Measurements from ENCODE around the gene CRYBG3.

GRCh38 chr3:97848779-97849178 is 27.0 kb downstream of the CRYBG3 start:
- TF ChIP-seq EGR1 (IDR thresholded peaks at IDR 0.05) (no peak), TEAD4 (IDR thresholded peaks at IDR 0.05) (no peak), RAD21 (IDR thresholded peaks at IDR 0.05; ENCODE audit: low read depth) (no peak), REST (IDR thresholded peaks at IDR 0.05; ENCODE audit: low read depth) (no peak), YY1 (IDR thresholded peaks at IDR 0.05; ENCODE audit: low read depth) (no peak), MAX (IDR thresholded peaks at IDR 0.05) (no peak), EP300 (IDR thresholded peaks at IDR 0.05; ENCODE audit: borderline replicate concordance) (no peak)
